ENCODE measurements around the gene UCP2.
"Not testable (repeated sequence)": the region's sequence is repeated elsewhere in the genome, so short reads cannot be mapped to it uniquely, and the experiment has no call there.

The UCP2 gene

GRCh38 chr11:73991471-73992006, 8.9 kb upstream of the UCP2 start:
- no peak for DNase-seq

- DNase-seq = no peak
These were observed 8.1 kb upstream of the UCP2 start for GRCh38 chr11:73990730-73991129.

GRCh38 chr11:73989156-73989555, 6.5 kb upstream of the UCP2 start:
- DNase-seq = no peak

GRCh38 chr11:73988227-73988626, 5.6 kb upstream of the UCP2 start:
- DNase-seq = no peak

- not testable (repeated sequence) for DNase-seq
These were observed 3.0 kb upstream of the UCP2 start for GRCh38 chr11:73985661-73986060.

- peak in 1 of 2 donors; percentile 40 for DNase-seq
These were observed 1.3 kb upstream of the UCP2 start for GRCh38 chr11:73983741-73984538.

- DNase-seq = peak; percentile 96 to 97
These were observed 522 bp upstream of the UCP2 start for GRCh38 chr11:73982990-73983740.

GRCh38 chr11:73981051-73981805, 1.4 kb downstream of the UCP2 start:
- DNase-seq = no peak

- DNase-seq = peak; percentile 92 to 93
These were observed 2.4 kb downstream of the UCP2 start for GRCh38 chr11:73980001-73980961.

- DNase-seq = no peak
These were observed 4.0 kb downstream of the UCP2 start for GRCh38 chr11:73978576-73979086.

- no peak for DNase-seq
These were observed 4.7 kb downstream of the UCP2 start for GRCh38 chr11:73977856-73978519.

- DNase-seq = no peak
These were observed 6.0 kb downstream of the UCP2 start for GRCh38 chr11:73976451-73977151.

- DNase-seq = no peak
These were observed 7.2 kb downstream of the UCP2 start for GRCh38 chr11:73975479-73975757.

GRCh38 chr11:73974604-73975478, 7.8 kb downstream of the UCP2 start:
- no peak for DNase-seq

- DNase-seq = no peak
These were observed 9.8 kb downstream of the UCP2 start for GRCh38 chr11:73972620-73973449.

GRCh38 chr11:73972187-73972586, 10.5 kb downstream of the UCP2 start:
- DNase-seq = peak in 1 of 2 donors; percentile 39

- DNase-seq = peak; percentile 53 to 58
These were observed 11.4 kb downstream of the UCP2 start for GRCh38 chr11:73971175-73971719.

Data from CD4-positive, alpha-beta T cell treated with Interleukin-4 for 1 hour (primary cell).